ENCODE data around the gene EME1.

The EME1 gene

GRCh38 chr17:50380369-50381259 is 7.6 kb downstream of the EME1 start:
- no peak for TF ChIP-seq CTCF (IDR thresholded peaks at IDR 0.05; ENCODE audit: insufficient read depth, low read length, missing control alignments)
- CTCF ChIA-PET: interaction anchor here (0.8 to 12.6 kb wide), 4 partner anchors 10 to 19 kb away, joined by 3 to 139 read pairs (median 5); partner anchors contain the start of gene LRRC59
- POLR2A ChIA-PET: interaction anchor here (1.2 to 1.7 kb wide), 2 partner anchors 11 to 16 kb away, joined by 7 to 9 read pairs; partner anchors contain the start of gene LRRC59
- no peak for DNase-seq (ENCODE audit: low read depth, low spot score)
- H3K4me3 ChIP-seq (ENCODE audit: low read depth, low read length): no peak overlapping the region

GRCh38 chr17:50381260-50381815 is 8.3 kb downstream of the EME1 start:
- ChIA-PET CTCF (interaction anchor here (0.8 to 12.6 kb wide), 4 partner anchors 9 to 19 kb away, joined by 3 to 139 read pairs (median 5); partner anchors contain the start of gene LRRC59), POLR2A (interaction anchor here (0.6 to 1.7 kb wide), 2 partner anchors 13 to 16 kb away, joined by 3 to 9 read pairs; partner anchors contain the start of gene LRRC59)
- no peak for TF ChIP-seq CTCF (IDR thresholded peaks at IDR 0.05; ENCODE audit: insufficient read depth, low read length, missing control alignments)
- H3K4me3 ChIP-seq (ENCODE audit: low read depth, low read length): no peak overlapping the region
- no peak for DNase-seq (ENCODE audit: low read depth, low spot score)

GRCh38 chr17:50381920-50382319 is 8.9 kb downstream of the EME1 start:
- CTCF ChIA-PET: interaction anchor here (2.0 to 12.6 kb wide), 3 partner anchors 9 to 15 kb away, joined by 4 to 139 read pairs (median 6); partner anchors contain the start of gene LRRC59
- TF ChIP-seq CTCF (IDR thresholded peaks at IDR 0.05; ENCODE audit: insufficient read depth, low read length, missing control alignments): no peak
- H3K4me3 ChIP-seq (ENCODE audit: low read depth, low read length): no peak overlapping the region
- POLR2A ChIA-PET: interaction anchor here (0.6 to 1.7 kb wide), 2 partner anchors 13 to 15 kb away, joined by 3 to 9 read pairs; partner anchors contain the start of gene LRRC59
- DNase-seq (ENCODE audit: low read depth, low spot score): no peak

- no peak for DNase-seq (ENCODE audit: low read depth, low spot score)
- H3K4me3 ChIP-seq (ENCODE audit: low read depth, low read length): no peak overlapping the region
- no peak for TF ChIP-seq CTCF (IDR thresholded peaks at IDR 0.05; ENCODE audit: insufficient read depth, low read length, missing control alignments)
- ChIA-PET POLR2A (no interaction called here), CTCF (interaction anchor here (2.0 to 12.6 kb wide), 2 partner anchors 10 to 14 kb away, joined by 4 to 139 read pairs; partner anchors contain the start of gene LRRC59)
Measured at GRCh38 chr17:50382931-50383330, 9.9 kb downstream of the EME1 start.

GRCh38 chr17:50386510-50386909 is 13.5 kb downstream of the EME1 start:
- no peak overlapping the region for H3K4me3 ChIP-seq (ENCODE audit: low read depth, low read length)
- POLR2A ChIA-PET: no interaction called here
- CTCF ChIA-PET: interaction anchor here (12.6 kb wide), 1 partner anchor 11 kb away, joined by 139 read pairs; the partner anchor contains the start of gene LRRC59

More at GRCh38 chr17:50386510-50386909, 13.5 kb downstream of the EME1 start:
- DNase-seq (ENCODE audit: low read depth, low spot score): no peak
- no peak for TF ChIP-seq CTCF (IDR thresholded peaks at IDR 0.05; ENCODE audit: insufficient read depth, low read length, missing control alignments)

Data from AG04449 (cell line).